ENCODE measurements around the gene ACSBG1.

Gene ACSBG1

GRCh38 chr15:78204351-78205309 lies 29.7 kb downstream of the ACSBG1 start:
- DNase-seq (ENCODE audit: low spot score) = no peak

DNA sequence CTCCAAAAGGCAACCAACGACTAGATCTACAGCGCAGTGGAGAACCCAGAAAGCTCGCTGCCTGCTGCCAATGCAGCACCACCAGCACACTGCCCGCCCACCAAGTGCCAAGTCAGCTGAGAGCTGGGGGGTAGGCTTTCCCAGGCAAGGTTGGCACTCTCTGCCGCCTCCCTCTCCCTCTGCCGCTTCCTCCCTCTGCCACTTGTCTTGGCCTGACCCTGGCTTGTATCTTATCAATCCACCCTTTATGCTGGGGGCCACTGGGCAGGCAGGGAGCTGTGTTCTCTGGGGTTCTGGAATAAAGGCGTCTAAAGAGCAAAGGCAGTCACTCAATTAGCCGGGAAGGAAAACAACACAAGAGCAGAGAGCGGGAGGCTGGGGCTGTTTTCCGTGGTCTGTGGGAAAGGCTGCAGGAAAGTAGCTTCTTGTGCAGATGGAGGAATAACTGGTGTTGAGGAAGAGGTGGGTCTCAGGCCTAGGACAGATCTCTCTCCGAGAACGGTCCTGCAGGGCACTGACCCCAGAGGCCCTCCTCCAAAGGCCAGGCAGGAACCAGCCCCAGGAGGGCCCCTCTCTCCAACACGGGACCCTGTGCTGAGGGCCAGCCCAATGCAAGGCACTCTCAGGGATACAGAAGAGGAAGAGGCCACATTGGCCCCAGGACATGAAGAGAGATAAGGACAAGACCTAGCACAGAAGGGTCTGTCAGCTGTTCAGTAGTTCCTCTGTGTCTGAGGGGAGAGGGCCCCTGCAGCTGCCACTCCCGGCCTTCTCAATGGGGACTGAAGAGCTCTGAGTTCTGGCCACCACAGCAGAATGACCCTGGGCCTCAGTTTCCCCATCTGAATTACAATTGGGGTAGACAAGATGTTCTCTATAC lies 30.8 kb downstream of the ACSBG1 start:
- no peak for DNase-seq (ENCODE audit: low spot score)

DNA sequence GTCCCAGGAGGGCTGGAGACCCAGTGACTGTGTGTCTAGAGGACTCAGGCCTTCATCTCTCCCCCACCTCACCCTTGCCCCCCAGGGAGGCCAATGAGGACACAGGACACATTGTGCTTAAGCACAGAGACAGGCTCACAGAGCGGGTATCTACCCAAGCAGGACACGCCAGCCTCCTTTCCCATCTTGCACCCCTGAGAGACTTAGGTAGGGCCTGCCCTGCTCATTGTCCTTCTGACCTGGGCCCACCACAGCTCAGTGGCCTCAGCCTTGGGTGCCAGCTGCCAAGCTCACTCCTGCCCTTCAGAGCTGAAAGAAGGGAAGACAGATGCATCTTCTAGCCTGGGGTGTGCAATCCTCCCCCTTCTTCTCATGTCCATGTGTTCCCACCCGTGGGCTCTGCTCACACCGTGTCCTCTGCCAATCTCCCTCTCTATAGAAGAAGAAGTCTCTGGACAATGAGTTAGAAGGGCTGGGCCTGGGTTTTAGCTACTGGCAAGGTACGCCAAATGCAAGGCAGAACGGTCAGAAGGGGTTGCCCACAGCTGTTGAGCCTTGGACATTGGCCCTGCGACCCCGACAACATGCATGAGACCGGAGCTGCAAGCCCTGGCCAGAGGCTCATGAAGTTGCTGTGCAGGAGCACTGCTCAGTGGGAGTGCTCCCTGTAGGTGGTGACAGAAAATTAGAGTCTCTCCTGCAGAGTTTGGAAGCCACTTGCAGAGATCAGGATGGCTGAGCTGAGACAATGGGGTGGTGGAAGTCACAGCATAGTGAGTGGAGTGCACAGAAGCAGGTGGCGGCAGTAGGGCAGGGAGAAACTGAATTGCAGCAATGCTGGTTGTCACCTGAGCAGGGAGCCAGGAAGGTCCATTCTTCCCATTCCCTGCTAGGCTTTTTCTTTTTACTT lies 32.8 kb downstream of the ACSBG1 start:
- no peak for DNase-seq (ENCODE audit: low spot score)

- no peak for DNase-seq (ENCODE audit: low spot score)
Observed at GRCh38 chr15:78200276-78200930, 34.0 kb downstream of the ACSBG1 start.

DNA sequence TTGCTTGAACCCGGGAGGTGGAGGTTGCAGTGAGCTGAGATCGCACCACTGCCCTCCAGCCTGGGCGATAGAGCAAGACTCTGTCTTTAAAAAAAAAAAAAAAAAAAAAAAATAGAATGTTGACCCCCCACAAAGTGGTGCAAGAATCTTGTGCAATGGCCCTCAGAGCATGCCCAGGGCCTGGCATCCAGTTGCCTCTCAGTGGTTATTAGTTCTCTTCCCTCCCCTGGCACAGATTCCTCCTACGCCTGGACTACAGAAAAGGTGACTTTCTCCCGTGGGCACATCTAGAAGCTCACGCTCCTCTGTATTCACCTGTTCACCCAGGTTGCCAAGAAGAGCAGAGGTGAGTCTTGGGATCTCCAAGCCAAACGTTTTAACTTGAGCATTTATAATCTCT lies 36.7 kb downstream of the ACSBG1 start:
- DNase-seq (ENCODE audit: low spot score) = no peak

DNA sequence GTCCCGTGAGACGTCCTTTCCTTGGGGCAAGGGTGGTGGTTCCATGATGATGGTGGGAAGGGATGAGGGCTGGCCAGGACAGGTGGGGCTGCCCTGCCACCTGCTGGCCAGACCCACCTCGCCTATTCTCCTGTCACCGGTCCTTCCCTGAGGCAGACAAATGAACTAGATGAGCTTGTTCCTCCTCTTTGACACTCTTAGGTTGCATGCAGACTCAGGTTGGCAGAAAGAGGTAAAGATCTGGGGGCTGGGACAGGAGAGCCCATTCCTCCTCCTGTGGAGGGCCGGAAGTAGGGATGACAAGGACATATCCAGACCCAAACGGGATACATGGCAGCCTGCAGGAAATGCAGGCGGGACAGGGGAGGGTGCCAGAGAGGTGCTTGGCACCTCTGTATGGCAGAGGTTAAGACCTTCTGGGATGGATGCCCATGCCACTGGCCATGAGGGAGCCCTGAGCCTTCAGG lies 38.6 kb downstream of the ACSBG1 start:
- peak; percentile 49 for DNase-seq (ENCODE audit: low spot score)

GRCh38 chr15:78194568-78194925 lies 39.8 kb downstream of the ACSBG1 start:
- no peak for DNase-seq (ENCODE audit: low spot score)

GRCh38 chr15:78193731-78194567 lies 40.4 kb downstream of the ACSBG1 start:
- DNase-seq (ENCODE audit: low spot score) = no peak

- no peak for DNase-seq (ENCODE audit: low spot score)
Observed at GRCh38 chr15:78192826-78193594, 41.4 kb downstream of the ACSBG1 start.

GRCh38 chr15:78182821-78183220 lies 51.5 kb downstream of the ACSBG1 start:
- no peak for DNase-seq (ENCODE audit: low spot score)

DNA sequence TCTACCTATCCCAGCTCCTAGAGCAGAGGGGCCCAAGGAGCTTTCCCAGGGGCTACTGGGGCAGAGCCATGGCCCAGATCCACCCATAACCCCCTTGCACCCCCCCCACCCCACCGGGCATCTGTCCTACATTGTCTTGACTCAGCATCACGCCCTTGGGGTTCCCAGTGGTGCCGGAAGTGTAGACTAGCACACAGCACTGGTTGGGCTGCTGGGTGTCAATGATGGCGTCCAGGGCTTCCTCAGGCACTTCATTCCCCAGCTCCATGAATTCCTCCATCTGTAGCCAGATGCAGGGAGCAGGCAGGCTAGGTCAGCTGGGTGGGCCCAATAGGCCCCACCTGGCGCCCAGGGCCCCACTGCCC lies 52.0 kb downstream of the ACSBG1 start:
- no peak for DNase-seq (ENCODE audit: low spot score)

DNA sequence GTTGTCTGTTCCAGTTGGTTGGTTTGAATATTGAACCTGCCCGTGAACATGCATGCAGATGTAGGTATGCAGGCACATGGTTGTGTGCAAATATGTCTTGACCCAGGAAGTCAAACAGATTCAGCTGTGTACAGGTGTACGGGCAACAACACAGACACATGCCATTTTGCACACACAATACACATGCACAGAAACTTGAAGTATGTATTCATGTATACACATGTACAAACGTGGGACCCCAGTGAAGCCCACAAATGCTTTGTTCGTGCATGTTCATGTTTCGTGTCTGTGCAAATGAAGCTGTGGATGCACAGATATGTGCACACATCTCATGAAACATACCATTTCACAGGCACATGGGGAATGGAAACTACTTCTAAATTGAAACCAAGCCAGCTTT lies 54.5 kb downstream of the ACSBG1 start:
- no peak for DNase-seq (ENCODE audit: low spot score)

- DNase-seq (ENCODE audit: low spot score) = no peak
Observed at GRCh38 chr15:78179286-78179840, 55.0 kb downstream of the ACSBG1 start.

- no peak for DNase-seq (ENCODE audit: low spot score)
Observed at GRCh38 chr15:78178064-78178463, 56.3 kb downstream of the ACSBG1 start.

DNA sequence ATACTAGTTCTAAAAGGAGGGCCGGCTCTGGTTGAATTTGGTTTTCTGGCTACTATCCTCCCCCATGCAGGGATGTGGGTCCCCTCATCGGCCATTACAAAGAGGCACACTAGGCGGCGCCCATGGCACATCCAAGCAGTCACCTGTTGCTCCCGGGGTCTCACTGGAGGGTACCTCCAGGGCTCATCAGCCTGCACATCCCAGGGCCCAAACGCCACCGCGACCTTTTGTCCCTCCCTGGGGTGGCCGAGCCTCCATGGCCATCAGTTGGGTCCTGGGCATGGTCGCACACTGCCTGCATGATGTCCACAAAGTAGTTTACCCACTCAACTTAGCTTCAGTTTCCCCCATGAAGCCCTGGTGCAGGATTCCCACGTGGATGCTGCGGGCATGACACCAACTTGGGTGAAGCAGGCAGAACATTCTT lies 56.9 kb downstream of the ACSBG1 start:
- peak; percentile 28 for DNase-seq (ENCODE audit: low spot score)

GRCh38 chr15:78175330-78175729 lies 59.0 kb downstream of the ACSBG1 start:
- no peak for DNase-seq (ENCODE audit: low spot score)

- DNase-seq (ENCODE audit: low spot score) = no peak
Observed at GRCh38 chr15:78174401-78174800, 60.0 kb downstream of the ACSBG1 start.

DNA sequence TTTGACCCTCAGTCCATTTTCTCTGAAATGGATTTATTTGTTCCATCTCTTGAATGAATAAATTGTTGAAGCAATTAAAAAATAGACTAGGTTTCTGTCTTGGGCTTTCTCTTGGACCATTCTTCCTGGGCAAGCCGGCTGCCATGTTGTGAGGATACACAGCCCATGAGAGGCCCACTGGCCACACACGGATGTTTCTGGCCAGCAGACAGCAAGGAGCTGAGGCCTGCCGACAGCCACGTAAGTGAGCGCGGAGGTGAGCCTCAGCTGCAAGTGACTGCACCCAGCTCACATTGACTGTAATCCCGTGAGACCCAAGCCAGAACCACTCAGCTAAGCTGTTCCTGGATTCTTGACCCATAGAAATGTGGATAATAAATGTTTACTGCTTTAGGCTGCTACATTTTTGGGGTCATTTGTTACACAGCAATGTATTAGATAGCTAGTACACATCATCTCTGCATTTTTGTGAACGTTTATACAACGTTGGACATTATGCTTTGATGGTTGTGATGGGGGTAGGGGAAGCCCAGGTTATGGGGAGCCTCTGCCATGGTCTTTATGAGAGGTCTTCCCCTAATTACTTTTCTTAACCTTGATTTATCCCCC lies 62.4 kb downstream of the ACSBG1 start:
- DNase-seq (ENCODE audit: low spot score) = no peak
